B cell (primary cell): ENCODE measurements around the gene PHB1. TPM values are rescaled to one million over a fixed set of nuclear protein-coding genes. Genes with fewer than 3 reads are reported as not detected.

ENCODE experiments used
- ATAC-seq: fragments of 200-7000 bp; cut with Tn5 transposase; one replicate; pipeline ENCODE4 v1.10.0; 2021; ENCODE audit warnings: low read depth, mild to moderate bottlenecking, moderate number of reproducible peaks, moderate library complexity
- CTCF ChIA-PET: fragments of 350-600 bp; sonication (Branson Sonifier 250); formaldehyde crosslinking; loops from one replicate; lab custom pipeline; 2021; ENCODE audit warnings: antibody characterized with exemption, inconsistent platforms; lab: Charles Lee
- POLR2A ChIA-PET: fragments of 350-600 bp; sonication (Branson Sonifier 250); formaldehyde crosslinking; loops from one replicate; lab custom pipeline; 2021; ENCODE audit warnings: antibody characterized with exemption; lab: Charles Lee
- DNase-seq: peaks from one replicate; pipeline ENCODE4 v3.0.0; 2013
- H2AFZ ChIP-seq: 2 replicates; pipeline ENCODE4 v1.6.1; 2012; ENCODE audit warnings: mild to moderate bottlenecking, low read depth, low read length; ENCODE audit not compliant: insufficient read depth, poor library complexity, severe bottlenecking
- H3K27ac ChIP-seq, 2 donors: 1 replicate in 1 of 2; 2 replicates in 1 of 2; pipeline ENCODE4 v1.5.1; 2012 to 2013; ENCODE audit warnings: low read length in 2 of 2, mild to moderate bottlenecking in 2 of 2, moderate library complexity in 1 of 2
- H3K27me3 ChIP-seq, 4 experiments: fragments of 200-600 bp in 1 of 4; sonication (generic) in 1 of 4; replicated peaks in 1 of 4; 1 replicate in 2 of 4; 2 replicates in 2 of 4; pipeline versions ENCODE4 v1.6.1 to v1.7.0; 2013 to 2016; ENCODE audit warnings: low read length in 3 of 4, mild to moderate bottlenecking in 2 of 4, mixed read lengths in 1 of 4, moderate library complexity in 1 of 4; ENCODE audit not compliant: insufficient read depth in 4 of 4, control insufficient read depth in 3 of 4; ENCODE audit errors: control extremely low read depth in 1 of 4
- H3K36me3 ChIP-seq, 2 experiments: replicated peaks in 1 of 2; 1 replicate in 1 of 2; 2 replicates in 1 of 2; pipeline versions ENCODE4 v1.6.1 to v1.7.1; 2013; ENCODE audit warnings: low read length in 1 of 2; ENCODE audit not compliant: insufficient read depth in 2 of 2, control insufficient read depth in 1 of 2; ENCODE audit errors: control extremely low read depth in 1 of 2, extremely low read depth in 1 of 2
- H3K4me1 ChIP-seq, 2 donors: fragments of 200-600 bp in 1 of 2; sonication (generic) in 1 of 2; 1 replicate in 1 of 2; 2 replicates in 1 of 2; pipeline versions ENCODE4 v1.5.1 to v1.6.1; 2013 to 2017; ENCODE audit warnings: low read length in 2 of 2; ENCODE audit not compliant: control insufficient read depth in 2 of 2, insufficient read depth in 2 of 2
- H3K4me2 ChIP-seq: replicated peaks from 2 replicates; pipeline ENCODE3; 2012; ENCODE audit warnings: mild to moderate bottlenecking, low read depth, low read length; ENCODE audit not compliant: poor library complexity, severe bottlenecking
- H3K4me3 ChIP-seq, 5 experiments: fragments of 200-600 bp in 1 of 5; sonication (generic) in 1 of 5; 1 replicate in 3 of 5; 2 replicates in 2 of 5; pipeline versions ENCODE4 v1.5.1 to v1.7.0; 2011 to 2016; ENCODE audit warnings: low read length in 4 of 5, mild to moderate bottlenecking in 4 of 5, low read depth in 2 of 5, control low read depth in 1 of 5, moderate library complexity in 1 of 5; ENCODE audit not compliant: insufficient read depth in 1 of 5; ENCODE audit errors: control extremely low read depth in 1 of 5, extremely low read depth in 1 of 5
- H3K79me2 ChIP-seq: fragments of 200-600 bp; sonication (generic); one replicate; pipeline ENCODE4 v1.6.0; 2016; ENCODE audit warnings: low read length; ENCODE audit not compliant: control insufficient read depth, insufficient read depth
- H3K9ac ChIP-seq: fragments of 200-600 bp; sonication (generic); 2 replicates; pipeline ENCODE4 v1.6.1; 2017; ENCODE audit warnings: mild to moderate bottlenecking, low read length, moderate library complexity
- H3K9me3 ChIP-seq, 3 donors: one replicate each; pipeline versions ENCODE4 v1.6.1 to v1.7.1; 2013; ENCODE audit warnings: low read length in 2 of 3; ENCODE audit not compliant: control insufficient read depth in 2 of 3, insufficient read depth in 1 of 3; ENCODE audit errors: control extremely low read depth in 1 of 3
- H4K20me1 ChIP-seq: 2 replicates; pipeline ENCODE4 v1.6.0; 2012; ENCODE audit warnings: mild to moderate bottlenecking, low read length; ENCODE audit not compliant: insufficient read depth, control insufficient read depth, poor library complexity, severe bottlenecking
- H3K27ac Mint-ChIP-seq: one replicate; pipeline ENCODE4 v1.8.0; 2021; ENCODE audit warnings: mixed read lengths
- H3K27me3 Mint-ChIP-seq: one replicate; pipeline ENCODE4 v1.8.0; 2021; ENCODE audit warnings: mixed read lengths
- H3K4me1 Mint-ChIP-seq: one replicate; pipeline ENCODE4 v1.8.0; 2021; ENCODE audit warnings: mixed read lengths
- H3K4me3 Mint-ChIP-seq: one replicate; pipeline ENCODE4 v1.8.0; 2021; ENCODE audit warnings: mixed read lengths
- H3K9me3 Mint-ChIP-seq: one replicate; pipeline ENCODE4 v1.8.0; 2022; ENCODE audit warnings: mixed read lengths; ENCODE audit not compliant: insufficient read depth
- EZH2 ChIP-seq: IDR thresholded peaks from 2 replicates; pipeline ENCODE4 v1.6.1; 2012; ENCODE audit warnings: borderline replicate concordance, low read depth, mild to moderate bottlenecking, moderate library complexity, low read length; ENCODE audit not compliant: insufficient read depth, poor library complexity, severe bottlenecking
- WGBS: methylation state at CpG from one replicate; pipeline ENCODE4 v1.1.5; 2013; ENCODE audit warnings: missing lambda C conversion rate; ENCODE audit not compliant: insufficient coverage; 5-methylcytosine and 5-hydroxymethylcytosine counted together
- intact Hi-C: fragments of 100-400 bp; cut with micrococcal nuclease; formaldehyde crosslinking; loops from one replicate; pipeline ENCODE4 v1.10.0; 2022
- polyA plus RNA-seq: library from polyadenylated mRNA; depleted of rRNA; stranded (reverse); fragments of >200 nt; gene quantifications from 2 replicates; pipeline ENCODE4 v1.2.3, GENCODE V29; 2012
- total RNA-seq, 2 donors: library from RNA; stranded (reverse); fragments of 120-200 nt in 1 of 2; gene quantifications; 1 replicate in 1 of 2; 2 replicates in 1 of 2; pipeline versions ENCODE4 v1.2.3 to v1.2.4, GENCODE V29; 2013 to 2022
- TF ChIP-seq, protein P1 (sequence below): fragments of 200-600 bp; IDR thresholded peaks from one replicate; pipeline ENCODE4 v1.8.0; 2022; ENCODE audit warnings: antibody characterized with exemption, mild to moderate bottlenecking

PHB1 gene
- total and polyA plus RNA-seq, 2 donors (not counting 1 experiment from before 2014, with no cell fraction given): 45.5 to 72.3 TPM

DNA sequence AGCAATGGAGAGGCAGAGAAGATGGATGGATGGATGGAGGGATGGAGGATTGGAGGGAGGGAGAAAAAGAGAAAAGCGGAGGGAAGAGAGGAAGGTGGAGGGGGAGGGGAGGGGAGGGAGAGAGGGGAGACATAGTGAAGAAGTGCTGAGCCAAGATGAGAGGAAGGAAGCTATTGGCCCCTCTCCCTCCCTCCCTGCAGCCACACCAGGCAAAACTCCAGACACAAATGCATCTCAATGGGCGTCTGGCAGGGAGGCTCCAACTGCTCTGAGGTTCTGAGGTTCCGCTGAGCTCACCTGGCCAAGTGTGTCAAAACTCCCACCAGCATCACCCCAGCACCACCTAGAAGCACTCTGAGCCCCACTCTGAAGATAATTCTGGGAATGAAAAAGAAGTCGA is 26.9 kb upstream of the PHB1 start:
- Mint-ChIP-seq H3K4me3 (no peak overlapping the region), H3K27ac (no peak overlapping the region), H3K9me3 (no peaks in the 10 kb centered on the region), H3K27me3 (peaks cover 63% of the 10 kb centered on the region), H3K4me1 (peaks cover 12% of the 10 kb centered on the region)
- Histone ChIP-seq H4K20me1 (no peaks in the 10 kb centered on the region), H2AFZ (no peak overlapping the region), H3K4me3 (no peak overlapping the region), H3K9ac (no peak overlapping the region), H3K4me2 (no peak overlapping the region), H3K27ac (no peak overlapping the region), H3K9me3 (peaks cover 0 to 4% (median 0%) of the 10 kb centered on the region in 3 donors), H3K36me3 (no peaks in the 10 kb centered on the region), H3K79me2 (no peaks in the 10 kb centered on the region), H3K27me3 (peaks cover 0 to 42% (median 8%) of the 10 kb centered on the region in 4 experiments), H3K4me1 (peaks cover 10 to 11% of the 10 kb centered on the region in 2 donors)
- DNase-seq (no peak), ATAC-seq (no peak)
- intact Hi-C loops: no loop called here
- ChIA-PET POLR2A (no interaction called here), CTCF (no interaction called here)
- TF ChIP-seq EZH2: no peak
- TF ChIP-seq, protein P1, sequence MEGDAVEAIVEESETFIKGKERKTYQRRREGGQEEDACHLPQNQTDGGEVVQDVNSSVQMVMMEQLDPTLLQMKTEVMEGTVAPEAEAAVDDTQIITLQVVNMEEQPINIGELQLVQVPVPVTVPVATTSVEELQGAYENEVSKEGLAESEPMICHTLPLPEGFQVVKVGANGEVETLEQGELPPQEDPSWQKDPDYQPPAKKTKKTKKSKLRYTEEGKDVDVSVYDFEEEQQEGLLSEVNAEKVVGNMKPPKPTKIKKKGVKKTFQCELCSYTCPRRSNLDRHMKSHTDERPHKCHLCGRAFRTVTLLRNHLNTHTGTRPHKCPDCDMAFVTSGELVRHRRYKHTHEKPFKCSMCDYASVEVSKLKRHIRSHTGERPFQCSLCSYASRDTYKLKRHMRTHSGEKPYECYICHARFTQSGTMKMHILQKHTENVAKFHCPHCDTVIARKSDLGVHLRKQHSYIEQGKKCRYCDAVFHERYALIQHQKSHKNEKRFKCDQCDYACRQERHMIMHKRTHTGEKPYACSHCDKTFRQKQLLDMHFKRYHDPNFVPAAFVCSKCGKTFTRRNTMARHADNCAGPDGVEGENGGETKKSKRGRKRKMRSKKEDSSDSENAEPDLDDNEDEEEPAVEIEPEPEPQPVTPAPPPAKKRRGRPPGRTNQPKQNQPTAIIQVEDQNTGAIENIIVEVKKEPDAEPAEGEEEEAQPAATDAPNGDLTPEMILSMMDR: no peak
- WGBS: 38% methylated on average over 1 of the region's 4 CpGs

DNA sequence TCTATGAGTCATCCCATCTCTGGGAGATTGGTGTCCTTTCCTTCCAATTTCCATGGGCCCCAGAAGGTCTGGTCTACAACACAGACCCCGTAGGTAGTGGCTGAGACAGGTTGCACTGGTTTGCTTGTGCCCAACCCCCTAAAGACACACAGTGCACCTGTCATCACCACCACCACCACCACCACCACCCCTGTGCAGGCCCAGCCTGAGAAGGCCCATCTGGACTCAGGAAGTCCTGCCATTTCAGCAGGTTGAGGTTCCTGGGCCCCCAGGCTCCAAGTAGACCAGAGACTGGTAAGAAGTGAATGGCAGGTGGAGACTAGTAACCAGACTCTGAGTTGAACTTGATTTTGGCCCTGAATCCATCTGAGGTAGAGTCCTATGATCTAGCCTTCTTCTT is 25.9 kb upstream of the PHB1 start:
- H3K4me1 ChIP-seq: peaks cover 10 to 11% of the 10 kb centered on the region in 2 donors
- no peak for TF ChIP-seq EZH2
- TF ChIP-seq, protein P1: no peak
- Mint-ChIP-seq H3K4me1 (peaks cover 12% of the 10 kb centered on the region), H3K9me3 (no peaks in the 10 kb centered on the region), H3K27me3 (peaks cover 58% of the 10 kb centered on the region), H3K27ac (no peak overlapping the region), H3K4me3 (no peak overlapping the region)
- no peak overlapping the region for H2AFZ ChIP-seq
- intact Hi-C loops: no loop called here
- ChIA-PET CTCF (no interaction called here), POLR2A (no interaction called here)
- H3K9me3 ChIP-seq: peaks cover 0 to 4% (median 0%) of the 10 kb centered on the region in 3 donors
- H3K27ac ChIP-seq: no peak overlapping the region
- no peaks in the 10 kb centered on the region for H4K20me1 ChIP-seq
- H3K36me3 ChIP-seq: no peaks in the 10 kb centered on the region
- 100% methylated on average over 1 of the region's 1 CpG for WGBS
- no peaks in the 10 kb centered on the region for H3K79me2 ChIP-seq
- ATAC-seq: no peak
- peaks cover 0 to 42% (median 8%) of the 10 kb centered on the region in 4 experiments for H3K27me3 ChIP-seq
- no peak for DNase-seq
- no peak overlapping the region for H3K9ac ChIP-seq
- H3K4me3 ChIP-seq: no peak overlapping the region
- no peak overlapping the region for H3K4me2 ChIP-seq
